ENCODE measurements around the gene GPR65. TPM values are rescaled to one million over a fixed set of nuclear protein-coding genes. Genes with fewer than 3 reads are reported as not detected.

The GPR65 gene
- total RNA-seq, 2 donors from 2014 or later = 1.9 to 2.8 TPM

GRCh38 chr14:88036422-88036821 lies 31.5 kb downstream of the GPR65 start:
- Histone ChIP-seq H3K36me3 (no peaks in the 10 kb centered on the region), H3K4me3 (no peak overlapping the region), H3K27ac (no peak overlapping the region), H3K27me3 (replicated peaks; ENCODE audit: insufficient read depth) (no peaks in the 10 kb centered on the region), H3K4me1 (ENCODE audit: control insufficient read depth in 1 of 2, low read depth in 2 of 2) (no peaks in the 10 kb centered on the region), H3K9me3 (no peaks in the 10 kb centered on the region)
- ATAC-seq (ENCODE audit: insufficient number of reproducible peaks, low FRiP score, low read depth) (no peak), DNase-seq (ENCODE audit: low spot score) (no peak)
- no peak for TF ChIP-seq CTCF (IDR thresholded peaks at IDR 0.05)

GRCh38 chr14:88037325-88037724 lies 32.4 kb downstream of the GPR65 start:
- H3K4me1 ChIP-seq (ENCODE audit: control insufficient read depth in 1 of 2, low read depth in 2 of 2) = no peaks in the 10 kb centered on the region
- no peak overlapping the region for H3K27ac ChIP-seq
- DNase-seq (ENCODE audit: low spot score) (no peak), ATAC-seq (ENCODE audit: insufficient number of reproducible peaks, low FRiP score, low read depth) (no peak)
- no peaks in the 10 kb centered on the region for H3K36me3 ChIP-seq
- H3K27me3 ChIP-seq (replicated peaks; ENCODE audit: insufficient read depth) = no peaks in the 10 kb centered on the region
- no peak overlapping the region for H3K4me3 ChIP-seq
- TF ChIP-seq CTCF (IDR thresholded peaks at IDR 0.05) = no peak
- no peaks in the 10 kb centered on the region for H3K9me3 ChIP-seq

- Histone ChIP-seq H3K27me3 (replicated peaks; ENCODE audit: insufficient read depth) (no peaks in the 10 kb centered on the region), H3K4me3 (no peak overlapping the region), H3K9me3 (no peaks in the 10 kb centered on the region), H3K27ac (no peak overlapping the region), H3K36me3 (no peaks in the 10 kb centered on the region), H3K4me1 (ENCODE audit: control insufficient read depth in 1 of 2, low read depth in 2 of 2) (no peaks in the 10 kb centered on the region)
- TF ChIP-seq CTCF (IDR thresholded peaks at IDR 0.05) = no peak
- DNase-seq (ENCODE audit: low spot score) = no peak
- no peak for ATAC-seq (ENCODE audit: insufficient number of reproducible peaks, low FRiP score, low read depth)
Observed at GRCh38 chr14:88039197-88039596, 34.3 kb downstream of the GPR65 start.

- Histone ChIP-seq H3K36me3 (no peaks in the 10 kb centered on the region), H3K27me3 (replicated peaks; ENCODE audit: insufficient read depth) (no peaks in the 10 kb centered on the region), H3K9me3 (no peaks in the 10 kb centered on the region), H3K4me3 (no peak overlapping the region), H3K27ac (no peak overlapping the region), H3K4me1 (ENCODE audit: control insufficient read depth in 1 of 2, low read depth in 2 of 2) (no peaks in the 10 kb centered on the region)
- ATAC-seq (ENCODE audit: insufficient number of reproducible peaks, low FRiP score, low read depth) = no peak
- DNase-seq (ENCODE audit: low spot score) = no peak
- TF ChIP-seq CTCF (IDR thresholded peaks at IDR 0.05) = no peak
Observed at GRCh38 chr14:88040146-88040545, 35.2 kb downstream of the GPR65 start.

GRCh38 chr14:88043529-88044443 lies 38.9 kb downstream of the GPR65 start:
- Histone ChIP-seq H3K4me1 (ENCODE audit: control insufficient read depth in 1 of 2, low read depth in 2 of 2) (no peaks in the 10 kb centered on the region), H3K36me3 (no peaks in the 10 kb centered on the region), H3K4me3 (no peak overlapping the region), H3K9me3 (no peaks in the 10 kb centered on the region), H3K27ac (no peak overlapping the region), H3K27me3 (replicated peaks; ENCODE audit: insufficient read depth) (no peaks in the 10 kb centered on the region)
- DNase-seq (ENCODE audit: low spot score) (no peak), ATAC-seq (ENCODE audit: insufficient number of reproducible peaks, low FRiP score, low read depth) (no peak)
- no peak for TF ChIP-seq CTCF (IDR thresholded peaks at IDR 0.05)

Measured in thoracic aorta (tissue), 2 donors.